Measurements from ENCODE around the gene TIMP2. TPM values are rescaled to one million over a fixed set of nuclear protein-coding genes. Genes with fewer than 3 reads are reported as not detected.

Gene TIMP2
- total RNA-seq, 1 donor from 2014 or later, result 1.6 TPM

DNA sequence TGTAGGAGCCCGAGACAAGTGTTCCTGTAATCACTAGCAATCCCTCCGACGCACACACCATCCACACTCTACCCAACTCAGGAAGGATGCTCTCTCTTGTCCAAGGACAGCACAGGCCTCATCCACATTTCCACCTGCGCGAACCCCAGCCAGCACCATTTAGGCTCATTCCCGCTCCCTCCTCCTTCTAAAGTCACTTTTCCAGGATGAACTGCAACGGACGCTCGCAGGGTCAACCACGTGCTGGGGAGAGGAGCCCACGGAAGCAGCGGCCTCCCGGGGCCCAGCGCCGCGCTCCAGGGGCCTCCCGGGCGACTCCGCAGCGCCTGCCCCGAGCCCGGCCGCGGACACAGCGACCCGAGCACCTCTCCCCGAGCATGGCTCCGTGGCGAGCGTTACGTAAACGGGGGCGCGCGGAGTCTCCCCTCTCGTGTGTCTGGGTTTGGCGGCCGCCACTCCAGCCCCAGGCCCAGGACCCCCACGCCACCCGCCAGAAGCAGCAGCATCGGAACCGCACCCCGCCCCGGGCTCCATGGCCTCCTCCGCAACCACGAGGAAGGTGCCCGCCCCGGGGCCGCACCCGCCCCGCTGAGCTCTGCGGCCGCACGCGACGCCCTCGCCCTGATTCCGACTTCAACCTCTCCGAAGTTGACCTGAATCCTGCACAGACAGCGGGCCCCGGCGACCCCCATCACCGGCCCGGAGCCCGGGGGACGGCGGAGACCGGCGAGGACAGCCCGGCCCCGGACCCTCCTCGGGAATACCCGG is 85.2 kb downstream of the TIMP2 start:
- intact Hi-C loops (cut with micrococcal nuclease), result loop anchor here (1.0 kb wide), 2 partner anchors 21 to 58 kb away; partner anchors contain the start of gene CYTH1

DNA sequence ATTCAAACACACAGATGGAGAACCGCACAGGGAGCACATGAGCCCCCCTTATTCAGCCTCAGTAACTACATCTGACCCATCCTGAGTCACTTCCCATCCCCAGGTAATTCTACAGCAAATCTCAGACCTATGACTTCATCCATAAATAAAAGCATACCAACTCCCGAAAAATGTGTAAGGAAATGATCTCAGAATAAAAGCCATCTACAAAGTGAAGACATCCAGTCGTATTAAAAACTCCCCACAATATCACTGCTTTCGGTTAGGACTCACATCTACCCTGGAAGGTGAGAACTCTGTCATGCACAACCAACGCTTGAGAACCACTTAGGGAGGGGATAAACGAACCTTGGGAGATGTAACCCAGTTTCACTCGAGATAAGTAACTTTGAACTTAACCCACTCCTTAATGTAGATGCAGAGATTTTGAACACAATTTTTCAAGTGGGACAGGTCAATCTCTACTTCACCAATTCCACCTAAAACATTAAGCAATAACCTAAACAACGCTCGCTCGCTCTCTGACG is 85.9 kb downstream of the TIMP2 start:
- intact Hi-C loops (cut with micrococcal nuclease), result no loop called here

DNA sequence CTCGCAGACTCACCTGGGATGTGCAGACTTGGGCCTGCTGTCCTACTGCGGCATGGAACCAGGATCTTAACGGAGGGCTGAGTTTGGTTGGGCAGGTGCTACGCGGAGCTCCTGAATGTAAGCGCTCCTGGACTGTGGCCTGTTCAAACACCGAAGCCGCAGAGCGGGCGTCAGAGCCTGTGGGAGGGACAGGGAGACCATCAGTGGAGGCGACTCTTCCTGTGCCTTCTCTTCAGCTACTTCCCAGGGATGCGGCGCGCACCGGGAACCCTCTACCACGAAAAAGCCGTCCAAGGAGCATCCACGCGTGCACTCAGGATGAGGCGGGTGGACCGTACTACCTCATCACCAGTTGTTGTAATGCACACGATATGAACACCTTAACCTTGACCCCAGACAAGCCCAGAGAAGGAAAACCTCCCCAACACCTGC is 86.6 kb downstream of the TIMP2 start:
- intact Hi-C loops (cut with micrococcal nuclease), result no loop called here

DNA sequence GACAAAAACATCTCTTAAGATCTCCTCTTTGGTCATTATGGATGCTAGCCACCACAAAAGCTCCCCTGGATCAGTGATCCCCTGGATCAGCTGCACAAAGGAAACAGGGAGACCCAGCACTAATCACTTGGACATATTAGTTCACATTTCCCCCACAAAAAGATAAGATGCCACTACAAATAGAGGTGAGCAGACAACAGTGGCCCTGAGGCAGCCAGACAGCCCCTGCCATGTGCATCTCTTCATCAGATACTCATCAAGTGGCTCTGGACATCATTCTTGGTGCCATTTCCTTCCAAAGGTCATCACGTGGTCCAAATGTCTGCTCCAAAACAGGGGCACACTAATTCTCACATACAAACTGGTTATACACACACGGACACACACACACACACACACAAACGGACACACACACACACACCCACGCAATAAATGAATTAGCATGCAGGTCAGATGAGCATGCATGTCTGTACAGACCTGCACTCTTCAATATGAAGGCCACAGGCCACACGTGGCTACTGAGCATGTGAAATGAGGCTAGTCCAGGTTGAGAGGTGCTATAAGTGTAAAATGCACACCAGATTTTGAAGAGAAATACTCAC is 88.7 kb downstream of the TIMP2 start:
- intact Hi-C loops (cut with micrococcal nuclease), result no loop called here

DNA sequence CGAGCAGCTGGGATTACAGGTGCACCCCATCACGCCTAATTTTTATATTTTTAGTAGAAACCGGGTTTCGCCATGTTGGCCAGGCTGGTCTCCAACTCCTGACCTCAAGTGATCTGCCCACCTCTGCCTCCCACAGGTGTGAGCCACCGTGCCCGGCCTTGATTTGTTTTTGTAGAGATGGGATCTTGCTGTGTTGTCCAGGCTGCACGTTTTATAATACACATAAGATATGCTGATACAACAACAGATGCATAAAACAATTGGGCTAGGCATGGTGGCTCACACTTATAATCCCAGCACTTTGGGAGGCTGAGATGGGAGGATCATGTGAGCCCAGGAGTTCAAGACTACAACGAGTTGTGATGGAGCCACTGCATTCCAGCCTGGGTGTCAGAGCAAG is 90.6 kb downstream of the TIMP2 start:
- intact Hi-C loops (cut with micrococcal nuclease), result no loop called here

DNA sequence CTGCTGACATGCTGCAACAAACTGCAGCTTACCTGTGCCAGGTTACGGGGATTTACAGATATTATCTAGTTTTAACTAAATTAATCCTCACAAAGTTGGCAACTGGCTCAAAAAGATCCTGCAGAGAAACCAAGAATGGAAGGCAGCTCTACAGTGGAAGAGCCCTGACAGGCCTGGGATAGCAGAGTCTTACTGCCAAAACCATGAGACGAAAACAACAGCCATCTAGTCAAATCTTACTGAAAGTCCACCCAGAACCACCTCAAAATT is 92.7 kb downstream of the TIMP2 start:
- intact Hi-C loops (cut with micrococcal nuclease), result no loop called here

DNA sequence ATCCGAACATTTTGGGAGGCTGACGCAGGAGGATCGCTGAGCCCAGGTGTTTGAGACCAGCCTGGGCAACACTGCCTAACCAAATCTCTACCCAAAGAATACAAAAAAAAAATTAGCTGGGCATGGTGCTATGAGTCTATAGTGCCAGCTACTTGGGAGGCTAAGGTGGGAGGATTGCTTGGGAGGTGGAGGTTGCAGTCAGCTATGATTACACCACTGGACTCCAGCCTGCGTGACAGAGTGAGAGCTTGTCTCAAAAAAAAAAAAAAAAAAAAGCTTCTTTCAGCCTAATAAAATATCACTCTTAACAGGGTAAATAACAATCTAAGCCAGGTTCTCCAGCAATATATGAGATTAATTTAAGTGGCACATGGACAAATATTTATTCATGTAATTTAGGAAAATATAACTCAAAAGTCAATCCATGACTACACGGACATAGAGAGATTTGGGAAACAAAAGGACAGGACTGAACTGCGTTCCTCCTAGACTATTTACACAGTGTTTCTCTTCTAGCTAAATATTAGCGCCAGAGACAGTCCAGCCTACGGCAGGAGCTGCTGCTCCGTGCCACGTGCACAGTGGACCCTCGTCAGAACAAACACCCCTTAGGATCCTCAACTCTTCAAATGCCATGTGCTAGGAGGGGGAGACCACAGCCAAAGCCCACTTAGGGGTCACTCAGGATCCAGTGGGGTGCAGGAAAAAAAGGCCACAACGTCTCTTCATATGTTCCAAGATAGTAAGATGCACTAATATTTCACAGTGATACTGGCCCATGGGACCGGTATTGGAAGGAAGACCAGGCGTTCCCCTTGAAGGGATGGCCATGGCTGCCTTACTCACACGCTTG is 93.3 kb downstream of the TIMP2 start:
- intact Hi-C loops (cut with micrococcal nuclease), result no loop called here

DNA sequence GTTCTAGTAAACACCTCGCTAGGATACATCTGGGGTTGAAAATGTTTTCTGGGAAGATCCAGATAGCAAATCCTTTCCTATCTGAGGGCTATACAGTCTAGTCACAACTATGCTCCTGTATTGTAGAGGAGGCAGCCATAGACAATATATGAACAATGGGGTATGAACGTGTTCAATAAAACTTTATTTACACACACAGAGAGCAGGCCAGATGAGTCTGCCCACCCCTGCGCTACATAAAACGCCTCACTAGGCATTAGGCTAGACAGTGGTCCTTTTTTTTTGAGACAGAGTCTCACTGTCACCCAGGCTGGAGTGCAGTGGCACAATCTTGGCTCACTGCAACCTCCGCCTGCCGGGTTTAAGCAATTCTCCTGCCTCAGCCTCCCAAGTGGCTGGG is 95.7 kb downstream of the TIMP2 start:
- intact Hi-C loops (cut with micrococcal nuclease), result no loop called here

DNA sequence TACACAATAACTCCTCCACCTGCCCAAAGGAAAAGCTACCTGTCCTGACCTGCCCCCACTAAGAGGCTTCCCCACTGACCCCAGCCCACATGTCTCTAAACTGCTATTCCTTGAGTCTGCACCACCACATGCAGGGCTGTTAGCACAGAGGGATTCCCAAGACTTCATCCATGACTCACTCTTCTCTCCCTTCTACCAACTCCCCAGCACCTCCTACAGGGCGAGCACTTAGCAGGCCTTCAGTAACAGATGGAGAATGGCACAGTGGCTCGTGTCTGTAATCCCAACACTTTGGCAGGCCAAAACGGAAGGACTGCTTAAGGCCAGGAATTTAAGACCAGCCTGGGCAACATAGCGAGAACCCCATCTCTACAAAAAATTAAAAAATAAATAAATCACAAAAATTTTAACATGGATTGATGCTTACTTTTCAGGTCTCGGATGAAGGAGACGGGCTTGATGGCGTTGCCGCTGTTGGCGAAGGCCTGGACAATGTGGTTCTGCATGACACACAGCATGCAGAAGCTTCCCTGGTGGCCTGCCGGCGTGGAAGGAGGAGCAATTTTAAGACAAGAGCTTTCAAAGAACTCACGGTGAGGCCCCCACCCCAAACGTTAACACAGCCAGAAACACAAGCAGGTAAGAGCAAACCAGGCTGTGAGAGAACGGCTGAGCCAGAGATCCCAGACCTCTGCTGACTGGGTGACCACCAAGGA is 96.6 kb downstream of the TIMP2 start:
- intact Hi-C loops (cut with micrococcal nuclease), result no loop called here

DNA sequence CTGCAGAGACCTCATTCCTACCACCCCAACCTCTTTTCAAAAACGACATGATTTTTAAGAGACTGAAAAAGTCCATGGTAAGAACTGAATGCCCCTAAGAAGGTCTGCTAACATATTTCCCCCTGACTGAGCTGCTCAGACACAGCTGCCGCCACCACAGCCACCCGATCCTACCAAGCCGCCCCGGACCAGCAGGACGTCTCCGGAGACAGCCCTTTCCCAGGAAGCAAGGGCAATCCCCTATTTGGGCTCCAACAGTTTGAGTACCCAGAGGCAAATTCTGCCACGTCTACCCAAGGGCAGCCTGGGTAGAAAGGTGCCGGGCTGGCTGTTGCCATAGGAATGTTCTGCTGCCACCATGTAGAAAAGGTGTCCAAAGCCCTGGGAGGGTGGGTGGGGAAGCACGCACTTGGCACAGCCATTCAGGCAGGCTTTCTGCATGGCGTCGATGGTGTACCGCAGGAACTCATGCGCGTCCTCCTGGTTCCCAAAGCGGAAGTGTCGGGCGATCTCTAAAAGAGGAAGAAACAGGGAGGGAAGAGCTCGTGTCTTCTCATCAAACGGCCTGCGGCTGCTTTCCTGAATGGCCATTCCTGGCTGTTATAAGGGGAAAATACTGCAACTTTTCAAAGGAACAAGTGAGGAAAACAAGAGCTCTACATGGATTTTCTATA is 98.2 kb downstream of the TIMP2 start:
- intact Hi-C loops (cut with micrococcal nuclease), result no loop called here

DNA sequence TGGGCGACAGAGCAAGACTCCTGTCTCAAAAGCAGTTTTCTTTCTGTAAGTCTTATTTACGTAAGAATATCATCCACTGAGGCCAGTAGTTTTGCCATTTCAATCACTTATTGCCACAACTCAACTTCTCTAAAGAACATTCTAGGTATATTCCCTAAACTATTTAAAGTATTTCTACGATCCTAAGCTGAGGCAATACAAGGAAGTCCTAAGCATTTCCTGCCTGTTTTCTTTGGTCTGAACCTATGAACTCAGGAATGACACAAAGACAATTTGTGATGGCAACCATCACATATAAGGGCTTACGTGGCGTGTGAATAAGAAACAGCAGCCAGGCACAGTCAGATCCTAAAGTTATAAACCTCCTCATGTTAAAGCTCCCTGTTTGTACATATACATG is 98.8 kb downstream of the TIMP2 start:
- intact Hi-C loops (cut with micrococcal nuclease), result no loop called here

DNA sequence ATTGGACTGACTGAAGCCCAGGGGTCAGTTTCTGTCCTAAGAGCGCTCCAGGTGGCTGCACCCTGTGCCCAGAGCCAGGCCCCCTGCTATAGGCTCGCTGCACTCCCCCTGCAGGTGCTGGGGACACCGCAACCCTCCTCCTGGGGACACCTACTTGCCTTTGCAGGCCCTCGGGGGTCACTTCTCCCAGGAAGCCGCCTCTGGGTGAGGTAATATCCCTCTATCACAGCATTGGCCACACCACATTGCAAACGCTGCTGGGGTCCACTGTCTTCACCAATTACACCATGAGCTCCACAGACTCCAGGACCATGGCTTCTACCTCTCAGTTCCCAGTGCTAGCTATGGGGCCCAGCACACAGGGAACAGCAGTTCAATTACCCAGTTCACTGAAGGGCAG is 99.5 kb downstream of the TIMP2 start:
- intact Hi-C loops (cut with micrococcal nuclease), result no loop called here

DNA sequence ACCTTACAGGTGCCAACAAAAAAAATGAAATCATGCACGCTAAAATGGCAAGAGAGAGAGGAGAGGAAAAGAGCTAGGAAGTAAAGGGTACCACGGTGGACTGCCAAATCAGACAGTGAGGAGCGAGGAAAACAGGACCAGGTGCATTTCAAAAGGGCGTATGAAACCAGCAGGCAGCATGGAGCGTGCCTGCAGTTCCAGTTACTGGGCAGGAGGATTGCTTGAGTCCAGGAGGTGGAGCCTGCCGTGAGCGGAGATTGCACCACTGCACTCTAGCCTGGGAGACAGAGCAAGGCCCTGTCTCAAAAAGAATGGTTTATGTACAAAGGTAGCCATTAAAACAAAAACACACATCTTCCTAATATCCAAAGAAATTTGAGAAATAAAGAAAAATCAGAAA is 100.9 kb downstream of the TIMP2 start:
- intact Hi-C loops (cut with micrococcal nuclease), result no loop called here

DNA sequence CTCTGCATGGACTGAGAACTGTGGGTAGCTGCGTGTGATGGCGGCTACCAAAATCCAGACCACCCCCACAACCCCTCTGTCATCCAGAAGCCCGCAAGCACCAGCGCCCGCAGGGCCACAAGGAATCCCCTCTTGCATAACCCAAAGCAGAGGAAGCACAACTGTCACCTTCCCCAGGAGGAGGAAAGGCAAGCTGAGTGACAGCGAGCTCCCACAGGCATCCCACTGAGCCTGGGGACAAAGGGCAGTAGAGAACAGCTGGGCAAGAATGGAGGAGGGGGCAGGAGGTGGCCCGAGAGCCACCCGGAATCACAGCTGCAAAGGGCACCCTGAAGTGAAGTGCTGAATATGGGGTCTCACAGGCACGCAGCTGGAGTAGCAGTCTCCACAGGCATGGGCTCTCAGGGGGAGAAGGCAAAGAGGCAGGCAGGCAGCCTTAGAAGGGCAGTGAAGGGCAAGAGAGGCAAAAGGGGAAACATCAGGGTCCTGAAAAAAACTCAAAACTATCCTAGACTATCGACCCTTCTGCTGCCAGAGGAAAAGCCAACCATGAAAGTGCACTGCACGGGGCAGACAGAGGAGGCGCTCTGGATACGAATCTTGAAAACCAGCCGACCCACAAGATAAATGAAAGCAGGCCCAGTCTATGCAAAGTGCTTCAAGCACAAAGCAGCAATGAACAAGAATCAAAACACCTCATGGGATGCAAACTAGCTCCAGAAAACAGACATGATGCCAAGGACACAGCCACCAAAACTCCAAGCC is 101.7 kb downstream of the TIMP2 start:
- intact Hi-C loops (cut with micrococcal nuclease), result no loop called here

DNA sequence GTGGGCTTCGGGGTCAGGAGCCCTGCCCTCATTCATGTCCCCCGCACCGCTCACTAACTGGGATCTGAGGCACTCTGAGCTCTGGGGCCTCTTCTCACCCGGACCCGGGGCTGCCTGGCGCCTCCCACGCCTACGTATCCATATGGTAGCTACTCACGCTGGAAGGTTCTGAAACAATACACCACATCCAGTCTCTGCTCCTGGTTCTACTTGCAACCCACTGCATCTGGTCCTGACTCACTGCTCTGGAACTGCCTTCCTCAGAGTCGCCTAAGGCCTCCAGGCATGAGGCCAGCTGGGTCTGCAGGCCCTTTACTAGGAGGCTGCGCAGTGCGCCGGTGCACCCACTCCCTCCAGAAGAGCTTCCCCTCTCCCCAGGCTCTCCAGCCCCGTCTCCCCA is 102.6 kb downstream of the TIMP2 start:
- intact Hi-C loops (cut with micrococcal nuclease), result no loop called here

DNA sequence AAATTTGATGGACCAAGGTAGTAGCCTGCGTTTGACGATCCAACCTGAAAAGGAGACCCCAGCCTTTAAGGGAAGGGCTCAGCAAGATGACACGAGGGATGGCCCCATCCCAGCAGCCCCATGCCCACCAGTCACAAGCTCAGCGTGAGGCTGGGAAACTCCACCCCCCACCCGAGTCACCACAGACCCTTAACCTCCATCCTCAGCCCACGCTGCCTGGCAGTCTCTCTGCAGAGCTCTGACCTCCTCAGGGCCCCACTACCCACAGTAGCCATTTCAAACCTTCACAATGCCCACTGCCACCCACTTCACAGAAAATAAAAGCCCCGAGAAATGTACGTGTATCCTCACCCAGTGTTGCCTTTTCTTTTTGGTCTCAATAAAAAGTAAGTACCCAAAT is 103.2 kb downstream of the TIMP2 start:
- intact Hi-C loops (cut with micrococcal nuclease), result no loop called here

DNA sequence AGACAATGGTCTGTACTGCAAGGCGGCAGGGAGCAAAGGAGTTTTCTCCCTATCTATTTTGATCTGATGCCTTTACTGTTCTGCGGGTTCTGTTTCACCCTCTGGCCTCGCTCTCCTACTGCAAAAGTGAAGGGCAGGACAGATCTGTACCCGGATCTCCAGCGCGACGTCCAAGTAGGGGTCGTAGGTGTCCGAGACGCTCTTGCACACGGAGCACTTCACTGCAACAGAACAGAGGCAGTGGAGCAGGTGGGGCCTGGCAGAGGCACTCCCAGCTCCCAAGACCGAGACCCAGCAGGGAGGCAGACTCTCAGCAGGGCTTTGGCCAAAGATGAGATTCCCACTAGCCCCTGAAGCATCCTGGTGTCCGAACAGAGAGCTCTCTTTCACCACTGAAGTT is 104.3 kb downstream of the TIMP2 start:
- intact Hi-C loops (cut with micrococcal nuclease), result no loop called here

DNA sequence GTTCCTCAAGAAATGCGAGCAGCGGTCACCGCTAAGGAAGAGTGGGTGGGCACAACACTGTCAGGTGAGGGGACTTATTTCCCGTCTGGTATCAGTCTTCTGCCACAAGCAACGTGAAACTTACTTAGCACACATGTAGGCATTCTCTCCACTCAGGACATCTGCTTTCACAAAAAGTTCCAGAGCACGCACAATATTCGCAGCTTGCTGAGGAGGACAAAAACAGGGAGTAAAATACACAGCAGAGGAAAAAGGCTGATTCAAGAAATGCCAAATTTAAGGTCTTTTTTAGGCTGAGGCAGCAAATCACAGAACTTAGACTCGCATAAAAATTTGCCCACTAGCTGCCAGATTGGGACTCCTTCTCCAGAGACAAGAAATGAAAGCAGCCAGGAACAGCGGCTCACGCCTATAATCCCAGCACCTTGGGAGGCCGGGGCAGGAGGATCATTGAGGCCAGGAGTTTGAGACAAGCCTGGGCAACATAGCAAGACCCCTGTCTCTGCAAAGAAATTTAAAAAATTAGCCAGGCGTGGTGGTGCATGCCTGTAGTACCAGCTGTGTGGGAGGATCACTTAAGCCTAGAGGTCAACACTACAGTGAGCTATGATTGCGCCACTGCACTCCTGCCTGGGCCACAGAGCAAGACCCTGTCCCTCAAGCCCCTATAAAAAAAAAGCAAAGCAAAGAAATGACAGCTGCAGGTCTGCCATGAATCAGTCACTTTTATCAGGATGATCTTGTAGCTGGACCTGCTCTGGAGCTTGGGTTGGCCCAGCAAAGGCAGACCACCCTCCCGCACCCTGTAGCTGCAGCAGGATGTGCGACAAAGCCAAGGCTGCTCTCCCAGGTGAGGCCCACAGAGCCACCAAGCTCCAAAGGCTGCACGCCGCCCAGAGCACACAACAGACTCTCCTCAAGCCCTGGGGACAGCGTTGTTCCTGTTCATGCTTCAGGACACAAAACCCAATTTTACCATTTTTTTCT is 105.1 kb downstream of the TIMP2 start:
- intact Hi-C loops (cut with micrococcal nuclease), result loop anchor here (1.0 to 2.0 kb wide), 3 partner anchors 20 to 72 kb away; partner anchors contain the start of gene USP36

DNA sequence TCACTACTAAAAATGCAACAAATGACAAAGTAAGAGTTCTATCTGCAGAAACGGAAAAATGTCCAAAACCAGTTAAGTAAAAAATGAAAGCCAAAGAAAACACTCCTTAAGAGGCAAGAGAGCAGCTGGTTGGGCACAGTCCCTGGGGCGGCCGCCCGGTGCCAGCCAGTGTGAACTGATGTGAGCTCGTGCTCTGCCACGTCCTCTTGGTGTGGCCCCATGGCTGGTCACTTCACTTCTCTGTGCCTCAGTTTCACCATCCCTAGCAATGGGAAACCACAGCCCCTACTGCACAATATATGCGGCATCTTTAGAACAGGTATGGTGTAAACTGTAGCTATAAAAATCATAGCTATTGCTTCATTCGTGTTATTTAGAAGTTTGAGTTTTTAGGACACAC is 105.8 kb downstream of the TIMP2 start:
- intact Hi-C loops (cut with micrococcal nuclease), result loop anchor here (1.0 to 2.0 kb wide), 3 partner anchors 21 to 71 kb away; partner anchors contain the start of gene USP36

Measured in T-helper 2 cell treated with Interferon-gamma antibody and Interleukin-4, amounts not matched to agents 100 ng/mL and 5 ng/mL, for 36 hours (primary cell).